PC-3 (cell line): ENCODE data around the gene ATP7A.

Source experiments
- EZH2 ChIP-seq: fragments of 300-600 bp; sonication (generic); IDR thresholded peaks from one replicate; pipeline ENCODE4 v1.6.1; 2017; ENCODE audit warnings: antibody characterized with exemption, mild to moderate bottlenecking, low read length; ENCODE audit not compliant: unreplicated experiment
- TF ChIP-seq, protein P1 (sequence below): fragments of 300-600 bp; sonication (generic); conservative IDR thresholded peaks from 2 replicates; pipeline ENCODE4 v1.5.1; 2017; ENCODE audit warnings: antibody characterized with exemption, low read depth, mild to moderate bottlenecking, low read length

DNA sequence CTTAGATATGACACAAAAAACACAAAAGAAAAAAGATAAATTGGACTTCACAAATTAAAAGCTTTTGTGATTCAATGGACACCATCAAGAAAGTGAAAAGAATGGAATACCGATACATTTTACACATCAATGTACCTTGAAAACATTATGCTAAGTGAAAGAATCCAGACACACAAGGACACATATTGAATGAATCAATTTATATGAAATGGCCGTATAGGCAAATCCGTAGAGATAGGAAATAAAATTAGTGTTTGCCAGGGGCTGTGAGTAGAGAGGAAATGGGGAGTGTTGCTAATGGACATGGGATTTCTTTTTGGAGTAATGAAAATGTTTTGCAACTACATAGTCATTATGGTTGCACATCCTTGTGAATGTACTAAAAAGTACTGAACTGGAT, 55.9 kb downstream of the ATP7A start:
- TF ChIP-seq, protein P1, sequence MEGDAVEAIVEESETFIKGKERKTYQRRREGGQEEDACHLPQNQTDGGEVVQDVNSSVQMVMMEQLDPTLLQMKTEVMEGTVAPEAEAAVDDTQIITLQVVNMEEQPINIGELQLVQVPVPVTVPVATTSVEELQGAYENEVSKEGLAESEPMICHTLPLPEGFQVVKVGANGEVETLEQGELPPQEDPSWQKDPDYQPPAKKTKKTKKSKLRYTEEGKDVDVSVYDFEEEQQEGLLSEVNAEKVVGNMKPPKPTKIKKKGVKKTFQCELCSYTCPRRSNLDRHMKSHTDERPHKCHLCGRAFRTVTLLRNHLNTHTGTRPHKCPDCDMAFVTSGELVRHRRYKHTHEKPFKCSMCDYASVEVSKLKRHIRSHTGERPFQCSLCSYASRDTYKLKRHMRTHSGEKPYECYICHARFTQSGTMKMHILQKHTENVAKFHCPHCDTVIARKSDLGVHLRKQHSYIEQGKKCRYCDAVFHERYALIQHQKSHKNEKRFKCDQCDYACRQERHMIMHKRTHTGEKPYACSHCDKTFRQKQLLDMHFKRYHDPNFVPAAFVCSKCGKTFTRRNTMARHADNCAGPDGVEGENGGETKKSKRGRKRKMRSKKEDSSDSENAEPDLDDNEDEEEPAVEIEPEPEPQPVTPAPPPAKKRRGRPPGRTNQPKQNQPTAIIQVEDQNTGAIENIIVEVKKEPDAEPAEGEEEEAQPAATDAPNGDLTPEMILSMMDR: no peak
- TF ChIP-seq EZH2: no peak
